ENCODE results near the gene KIAA1671. TPM values are rescaled to one million over a fixed set of nuclear protein-coding genes. Genes with fewer than 3 reads are reported as not detected.

Gene KIAA1671
- total RNA-seq, 4 donors from 2014 or later = 20.9 to 41.8 (median 28.4) TPM

GRCh38 chr22:24968066-24968561 lies 15.6 kb downstream of the KIAA1671 start:
- no peak for TF ChIP-seq POLR2AphosphoS5 (IDR thresholded peaks at IDR 0.05)
- no peak for TF ChIP-seq POLR2A (IDR thresholded peaks at IDR 0.05)
- no peak for TF ChIP-seq CTCF (IDR thresholded peaks at IDR 0.05)
- TF ChIP-seq EP300 (IDR thresholded peaks at IDR 0.05) = no peak
- no peak overlapping the region for H3K4me3 ChIP-seq
- H3K36me3 ChIP-seq = no peaks in the 10 kb centered on the region
- peaks cover 0 to 30% (median 0%) of the 10 kb centered on the region in 3 donors for H3K4me1 ChIP-seq
- no peaks in the 10 kb centered on the region for H3K27me3 ChIP-seq
- no peak for ATAC-seq
- H3K9me3 ChIP-seq = no peaks in the 10 kb centered on the region
- peak overlapping the region in 1 of 4 donors; percentile 2 for H3K27ac ChIP-seq
- WGBS, 2 donors (ENCODE audit: low coverage in 1 of 2) = no CpG with 5 or more reads among the region's 8 CpGs

GRCh38 chr22:24969560-24970301 lies 17.2 kb downstream of the KIAA1671 start:
- no peaks in the 10 kb centered on the region for H3K36me3 ChIP-seq
- peaks cover 0 to 22% (median 0%) of the 10 kb centered on the region in 3 donors for H3K4me1 ChIP-seq
- 44 to 62% methylated on average over 5 to 6 of the region's 12 CpGs for WGBS, 2 donors (ENCODE audit: low coverage in 1 of 2)
- H3K27me3 ChIP-seq = no peaks in the 10 kb centered on the region
- ATAC-seq = peak; percentile 73
- no peak for TF ChIP-seq POLR2AphosphoS5 (IDR thresholded peaks at IDR 0.05)
- no peaks in the 10 kb centered on the region for H3K9me3 ChIP-seq
- H3K27ac ChIP-seq = peak overlapping the region in 3 of 4 donors; percentile 44 to 63 (median 62)
- no peak overlapping the region for H3K4me3 ChIP-seq

- H3K27ac ChIP-seq = no peak overlapping the region
- ATAC-seq = no peak
- H3K27me3 ChIP-seq = no peaks in the 10 kb centered on the region
- TF ChIP-seq POLR2A (IDR thresholded peaks at IDR 0.05) (no peak), POLR2AphosphoS5 (IDR thresholded peaks at IDR 0.05) (no peak), EP300 (IDR thresholded peaks at IDR 0.05) (no peak), CTCF (IDR thresholded peaks at IDR 0.05) (no peak)
- 0 to 93% methylated on average over 1 to 2 of the region's 2 CpGs for whole genome bisulfite sequencing, 2 donors (ENCODE audit: low coverage in 1 of 2)
- peaks cover 0 to 31% (median 13%) of the 10 kb centered on the region in 3 donors for H3K4me1 ChIP-seq
- H3K4me3 ChIP-seq = no peak overlapping the region
- no peaks in the 10 kb centered on the region for H3K9me3 ChIP-seq
- H3K36me3 ChIP-seq = no peaks in the 10 kb centered on the region
Measured at GRCh38 chr22:24972369-24972768, 19.9 kb downstream of the KIAA1671 start.

- 81 to 92% methylated on average over 3 to 4 of the region's 6 CpGs for WGBS, 2 donors (ENCODE audit: low coverage in 1 of 2)
Measured at GRCh38 chr22:24973872-24974271, 21.4 kb downstream of the KIAA1671 start.

GRCh38 chr22:24975125-24975640 lies 22.7 kb downstream of the KIAA1671 start:
- ATAC-seq = no peak
- H3K36me3 ChIP-seq = no peaks in the 10 kb centered on the region
- WGBS, 2 donors (ENCODE audit: low coverage in 1 of 2) = 67 to 72% methylated on average over 3 of the region's 5 CpGs
- no peak overlapping the region for H3K4me3 ChIP-seq
- H3K27ac ChIP-seq = peak overlapping the region in 2 of 4 donors; percentile 82 to 83
- no peak for TF ChIP-seq POLR2AphosphoS5 (IDR thresholded peaks at IDR 0.05)
- TF ChIP-seq EP300 (IDR thresholded peaks at IDR 0.05) = no peak
- no peak for TF ChIP-seq CTCF (IDR thresholded peaks at IDR 0.05)
- TF ChIP-seq POLR2A (IDR thresholded peaks at IDR 0.05) = no peak
- peaks cover 0 to 32% (median 16%) of the 10 kb centered on the region in 3 donors for H3K4me1 ChIP-seq
- H3K27me3 ChIP-seq = no peaks in the 10 kb centered on the region
- no peaks in the 10 kb centered on the region for H3K9me3 ChIP-seq

More at GRCh38 chr22:24973872-24974271, 21.4 kb downstream of the KIAA1671 start:
- no peak overlapping the region for H3K4me3 ChIP-seq
- TF ChIP-seq POLR2A (IDR thresholded peaks at IDR 0.05) (no peak), CTCF (IDR thresholded peaks at IDR 0.05) (no peak)
- no peak overlapping the region for H3K27ac ChIP-seq
- H3K27me3 ChIP-seq = no peaks in the 10 kb centered on the region
- H3K9me3 ChIP-seq = no peaks in the 10 kb centered on the region
- peaks cover 0 to 32% (median 16%) of the 10 kb centered on the region in 3 donors for H3K4me1 ChIP-seq
- no peak for ATAC-seq
- H3K36me3 ChIP-seq = no peaks in the 10 kb centered on the region

All from gastroesophageal sphincter (tissue), 4 donors.